Measurements from ENCODE around the gene B4GALNT3.

- TF ChIP-seq CTCF (IDR thresholded peaks at IDR 0.05) (no peak), POLR2A (IDR thresholded peaks at IDR 0.05) (no peak)
These were observed 40.2 kb downstream of the B4GALNT3 start for GRCh38 chr12:499837-500458.
